H1 (cell line): ENCODE results near the gene MED13. TPM values are rescaled to one million over a fixed set of nuclear protein-coding genes. Genes with fewer than 3 reads are reported as not detected.

Experiments
- CREB1 ChIP-seq: IDR thresholded peaks from 2 replicates; pipeline ENCODE4 v1.6.1; 2012; ENCODE audit warnings: inconsistent platforms
- EZH2 ChIP-seq: fragments of 200-600 bp; sonication (generic); IDR thresholded peaks from 2 replicates; pipeline ENCODE4 v1.7.1; 2012; ENCODE audit warnings: low read depth, mild to moderate bottlenecking, moderate library complexity, low read length, inconsistent platforms; ENCODE audit not compliant: severe bottlenecking
- JUN ChIP-seq: IDR thresholded peaks from 2 replicates; pipeline ENCODE4 v1.6.1; 2011; ENCODE audit warnings: low read depth, mild to moderate bottlenecking, improper control_type of control experiment, low read length
- NANOG ChIP-seq: IDR thresholded peaks from 2 replicates; pipeline ENCODE4 v1.6.1; 2011; ENCODE audit warnings: low read length, low read depth, mild to moderate bottlenecking, inconsistent platforms; ENCODE audit not compliant: insufficient read depth, poor library complexity, severe bottlenecking
- YY1 ChIP-seq: IDR thresholded peaks from 2 replicates; pipeline ENCODE4 v1.6.1; 2011; ENCODE audit warnings: low read depth, mild to moderate bottlenecking, low read length
- polyA plus RNA-seq, 7 experiments: library from polyadenylated mRNA; depleted of rRNA in 3 of 7; stranded (reverse) in 5 of 7; unstranded in 2 of 7; fragments of >200 nt in 5 of 7; fragments of 200-250 nt in 2 of 7; gene quantifications; 1 replicate in 5 of 7; 2 replicates in 1 of 7; 4 replicates in 1 of 7; pipeline versions ENCODE4 v1.2.1 to v1.2.3, GENCODE V29; 2011 to 2013; ENCODE audit warnings: missing spikeins in 2 of 7, mixed read lengths in 2 of 7
- total RNA-seq: library from RNA; stranded (reverse); fragmentation: NEBNext Ultra II Directional; extraction: Animal tissue kit (Norgen Biotek cat#: 25700); gene quantifications from 2 replicates; pipeline ENCODE4 v1.2.1, GENCODE V29; 2021
- TF ChIP-seq, protein P1 (sequence below): IDR thresholded peaks from 2 replicates; pipeline ENCODE4 v1.6.1; 2011; ENCODE audit warnings: low read length, improper control_type of control experiment

Gene MED13
- total and polyA plus RNA-seq, 2 of the 8 experiments (the other 6 are each of a cell fraction or from before 2014, with no cell fraction given), result 11.3 to 44.8 TPM

DNA sequence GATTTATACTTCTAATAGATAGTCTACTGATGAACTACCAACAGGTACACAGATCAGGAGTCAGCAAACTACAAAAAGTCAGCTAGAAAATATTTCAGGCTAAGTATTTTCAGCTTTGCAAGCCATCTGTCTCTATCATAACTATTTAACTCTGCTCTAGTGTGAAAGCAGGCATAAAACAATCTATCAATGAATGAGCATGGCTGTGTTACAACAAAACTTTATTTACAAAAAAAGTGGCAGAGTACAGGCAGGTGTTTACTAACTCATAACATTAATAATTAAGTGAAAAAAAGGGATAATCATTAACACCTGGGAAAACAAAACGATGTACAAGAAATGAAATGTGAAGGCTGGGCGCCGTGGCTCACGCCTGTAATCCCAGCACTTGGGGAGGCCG is 15.8 kb downstream of the MED13 start (continued):
- TF ChIP-seq, protein P1, sequence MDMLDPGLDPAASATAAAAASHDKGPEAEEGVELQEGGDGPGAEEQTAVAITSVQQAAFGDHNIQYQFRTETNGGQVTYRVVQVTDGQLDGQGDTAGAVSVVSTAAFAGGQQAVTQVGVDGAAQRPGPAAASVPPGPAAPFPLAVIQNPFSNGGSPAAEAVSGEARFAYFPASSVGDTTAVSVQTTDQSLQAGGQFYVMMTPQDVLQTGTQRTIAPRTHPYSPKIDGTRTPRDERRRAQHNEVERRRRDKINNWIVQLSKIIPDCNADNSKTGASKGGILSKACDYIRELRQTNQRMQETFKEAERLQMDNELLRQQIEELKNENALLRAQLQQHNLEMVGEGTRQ, result no peak
- TF ChIP-seq NANOG (no peak), JUN (no peak), EZH2 (no peak), CREB1 (no peak), YY1 (no peak)
- TF ChIP-seq, all 59 proteins: peak for 0
